ENCODE data around the gene ABCC3. TPM values are rescaled to one million over a fixed set of nuclear protein-coding genes. Genes with fewer than 3 reads are reported as not detected.

ABCC3 gene
- total and polyA plus RNA-seq, 9 of the 15 experiments (the other 6 are each of a cell fraction or from before 2014, with no cell fraction given), result 0.03 to 1.6 (median 0.42) TPM; not detected in 5

- TF ChIP-seq, protein P1, sequence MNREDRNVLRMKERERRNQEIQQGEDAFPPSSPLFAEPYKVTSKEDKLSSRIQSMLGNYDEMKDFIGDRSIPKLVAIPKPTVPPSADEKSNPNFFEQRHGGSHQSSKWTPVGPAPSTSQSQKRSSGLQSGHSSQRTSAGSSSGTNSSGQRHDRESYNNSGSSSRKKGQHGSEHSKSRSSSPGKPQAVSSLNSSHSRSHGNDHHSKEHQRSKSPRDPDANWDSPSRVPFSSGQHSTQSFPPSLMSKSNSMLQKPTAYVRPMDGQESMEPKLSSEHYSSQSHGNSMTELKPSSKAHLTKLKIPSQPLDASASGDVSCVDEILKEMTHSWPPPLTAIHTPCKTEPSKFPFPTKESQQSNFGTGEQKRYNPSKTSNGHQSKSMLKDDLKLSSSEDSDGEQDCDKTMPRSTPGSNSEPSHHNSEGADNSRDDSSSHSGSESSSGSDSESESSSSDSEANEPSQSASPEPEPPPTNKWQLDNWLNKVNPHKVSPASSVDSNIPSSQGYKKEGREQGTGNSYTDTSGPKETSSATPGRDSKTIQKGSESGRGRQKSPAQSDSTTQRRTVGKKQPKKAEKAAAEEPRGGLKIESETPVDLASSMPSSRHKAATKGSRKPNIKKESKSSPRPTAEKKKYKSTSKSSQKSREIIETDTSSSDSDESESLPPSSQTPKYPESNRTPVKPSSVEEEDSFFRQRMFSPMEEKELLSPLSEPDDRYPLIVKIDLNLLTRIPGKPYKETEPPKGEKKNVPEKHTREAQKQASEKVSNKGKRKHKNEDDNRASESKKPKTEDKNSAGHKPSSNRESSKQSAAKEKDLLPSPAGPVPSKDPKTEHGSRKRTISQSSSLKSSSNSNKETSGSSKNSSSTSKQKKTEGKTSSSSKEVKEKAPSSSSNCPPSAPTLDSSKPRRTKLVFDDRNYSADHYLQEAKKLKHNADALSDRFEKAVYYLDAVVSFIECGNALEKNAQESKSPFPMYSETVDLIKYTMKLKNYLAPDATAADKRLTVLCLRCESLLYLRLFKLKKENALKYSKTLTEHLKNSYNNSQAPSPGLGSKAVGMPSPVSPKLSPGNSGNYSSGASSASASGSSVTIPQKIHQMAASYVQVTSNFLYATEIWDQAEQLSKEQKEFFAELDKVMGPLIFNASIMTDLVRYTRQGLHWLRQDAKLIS (CRISPR knock-in tag; IDR thresholded peaks at IDR 0.05), result no peak
- no peak for TF ChIP-seq CREB1 (IDR thresholded peaks at IDR 0.05)
- no peak for TF ChIP-seq CREB1 (CRISPR knock-in tag; IDR thresholded peaks at IDR 0.05)
- TF ChIP-seq ZFP36 (IDR thresholded peaks at IDR 0.05; ENCODE audit: low read depth, low read length, partially characterized antibody), result no peak
- no peak for TF ChIP-seq SNRNP70 (optimal IDR thresholded peaks at IDR 0.05; ENCODE audit: low read depth, low read length)
- no peak; the same call in 1 of the 2 replicates for TF ChIP-seq BHLHE40 (IDR thresholded peaks at IDR 0.05; ENCODE audit: low read length)
- TF ChIP-seq POU5F1 (IDR thresholded peaks at IDR 0.05; ENCODE audit: borderline replicate concordance, low read depth, low read length, partially characterized antibody), result no peak
- TF ChIP-seq ZNF830 (CRISPR knock-in tag; IDR thresholded peaks at IDR 0.05), result no peak
- no peak for TF ChIP-seq TFAM (CRISPR knock-in tag; conservative IDR thresholded peaks at IDR 0.05)
- TF ChIP-seq SAFB2 (IDR thresholded peaks at IDR 0.05; ENCODE audit: borderline replicate concordance, low read depth, low read length, severe bottlenecking), result no peak
- TF ChIP-seq MXI1 (IDR thresholded peaks at IDR 0.05; ENCODE audit: low read depth, low read length), result no peak
- peak; percentile 69; the same call in 1 of the 2 replicates for TF ChIP-seq SPI1 (IDR thresholded peaks at IDR 0.05; ENCODE audit: borderline replicate concordance, low read depth, low read length)
- no peak for TF ChIP-seq ZNF253 (CRISPR knock-in tag; conservative IDR thresholded peaks at IDR 0.05)
- TF ChIP-seq MAZ (CRISPR knock-in tag; conservative IDR thresholded peaks at IDR 0.05 in 1 of 2, IDR thresholded peaks at IDR 0.05 in 1 of 2), result peak; percentile 68 to 89
- TF ChIP-seq MAFG (tag; conservative IDR thresholded peaks at IDR 0.05), result peak; percentile 99
- no peak for TF ChIP-seq TARDBP (IDR thresholded peaks at IDR 0.05)
- TF ChIP-seq POLR2G (IDR thresholded peaks at IDR 0.05; ENCODE audit: low read depth, low read length), result no peak
- TF ChIP-seq, protein P2, sequence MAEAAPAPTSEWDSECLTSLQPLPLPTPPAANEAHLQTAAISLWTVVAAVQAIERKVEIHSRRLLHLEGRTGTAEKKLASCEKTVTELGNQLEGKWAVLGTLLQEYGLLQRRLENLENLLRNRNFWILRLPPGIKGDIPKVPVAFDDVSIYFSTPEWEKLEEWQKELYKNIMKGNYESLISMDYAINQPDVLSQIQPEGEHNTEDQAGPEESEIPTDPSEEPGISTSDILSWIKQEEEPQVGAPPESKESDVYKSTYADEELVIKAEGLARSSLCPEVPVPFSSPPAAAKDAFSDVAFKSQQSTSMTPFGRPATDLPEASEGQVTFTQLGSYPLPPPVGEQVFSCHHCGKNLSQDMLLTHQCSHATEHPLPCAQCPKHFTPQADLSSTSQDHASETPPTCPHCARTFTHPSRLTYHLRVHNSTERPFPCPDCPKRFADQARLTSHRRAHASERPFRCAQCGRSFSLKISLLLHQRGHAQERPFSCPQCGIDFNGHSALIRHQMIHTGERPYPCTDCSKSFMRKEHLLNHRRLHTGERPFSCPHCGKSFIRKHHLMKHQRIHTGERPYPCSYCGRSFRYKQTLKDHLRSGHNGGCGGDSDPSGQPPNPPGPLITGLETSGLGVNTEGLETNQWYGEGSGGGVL (CRISPR knock-in tag; IDR thresholded peaks at IDR 0.05), result no peak
- TF ChIP-seq NFYB (IDR thresholded peaks at IDR 0.05; ENCODE audit: extremely low read depth, insufficient read length), result no peak
- no peak for TF ChIP-seq SRSF1 (IDR thresholded peaks at IDR 0.05; ENCODE audit: low read depth, low read length)
- no peak for TF ChIP-seq HNRNPUL1 (IDR thresholded peaks at IDR 0.05; ENCODE audit: low read length)
- no peak for TF ChIP-seq POLR2H (tag; IDR thresholded peaks at IDR 0.05; ENCODE audit: low read depth)
- no peak for TF ChIP-seq ZNF408 (CRISPR knock-in tag; IDR thresholded peaks at IDR 0.05; ENCODE audit: low read depth)
- TF ChIP-seq ZNF507 (tag; conservative IDR thresholded peaks at IDR 0.05), result no peak
- no peak for TF ChIP-seq CHD1 (IDR thresholded peaks at IDR 0.05; ENCODE audit: low read length)
- no peak for TF ChIP-seq ZNF324 (CRISPR knock-in tag; IDR thresholded peaks at IDR 0.05)
These were observed 27.2 kb downstream of the ABCC3 start (continued) for GRCh38 chr17:50661795-50662391.
